Naive B cell (primary cell): ENCODE results near the gene TBPL2. TPM values are rescaled to one million over a fixed set of nuclear protein-coding genes. Genes with fewer than 3 reads are reported as not detected.
"Not testable (repeated sequence)": the region's sequence is repeated elsewhere in the genome, so short reads cannot be mapped to it uniquely, and the experiment has no call there.

Experiments used
- ATAC-seq, 2 donors: fragments of 150-1000 bp; cut with Tn5 transposase; 2 replicates each; pipeline ENCODE4 v1.10.0; 2021; ENCODE audit warnings: low read depth in 2 of 2, mild to moderate bottlenecking in 2 of 2, moderate library complexity in 2 of 2
- DNase-seq: peaks from one replicate; pipeline ENCODE4 v3.0.0; 2022
- H3K27ac Mint-ChIP-seq, 6 donors: one replicate each; pipeline ENCODE4 v1.8.0; 2020 to 2022; ENCODE audit warnings: mild to moderate bottlenecking in 6 of 6, mixed read lengths in 6 of 6, moderate library complexity in 5 of 6, inconsistent platforms in 2 of 6
- H3K27me3 Mint-ChIP-seq, 3 donors: one replicate each; pipeline ENCODE4 v1.8.0; 2021 to 2022; ENCODE audit warnings: mixed read lengths in 3 of 3, mild to moderate bottlenecking in 1 of 3
- H3K36me3 Mint-ChIP-seq, 2 donors: one replicate each; pipeline ENCODE4 v1.8.0; 2020 to 2022; ENCODE audit warnings: mixed read lengths in 2 of 2, inconsistent platforms in 1 of 2, mild to moderate bottlenecking in 1 of 2
- H3K4me1 Mint-ChIP-seq, 3 donors: one replicate each; pipeline ENCODE4 v1.8.0; 2020 to 2022; ENCODE audit warnings: mixed read lengths in 3 of 3, inconsistent platforms in 1 of 3, mild to moderate bottlenecking in 1 of 3, moderate library complexity in 1 of 3
- H3K4me3 Mint-ChIP-seq, 8 donors: one replicate each; pipeline ENCODE4 v1.8.0; 2020 to 2022; ENCODE audit warnings: mild to moderate bottlenecking in 8 of 8, mixed read lengths in 8 of 8, moderate library complexity in 8 of 8, inconsistent platforms in 2 of 8
- H3K9me3 Mint-ChIP-seq, 7 donors: one replicate each; pipeline ENCODE4 v1.8.0; 2020 to 2022; ENCODE audit warnings: mixed read lengths in 7 of 7, mild to moderate bottlenecking in 5 of 7, inconsistent platforms in 2 of 7, moderate library complexity in 1 of 7
- polyA plus RNA-seq, 6 donors: library from polyadenylated mRNA; unstranded; fragments of 300-500 nt; fragmentation: Illumina TruSeq; gene quantifications; one replicate each; pipeline ENCODE4 v1.2.3, GENCODE V29; 2021; ENCODE audit warnings: low read depth in 6 of 6

TBPL2 gene
- polyA plus RNA-seq, 6 donors from 2014 or later, result not detected

DNA sequence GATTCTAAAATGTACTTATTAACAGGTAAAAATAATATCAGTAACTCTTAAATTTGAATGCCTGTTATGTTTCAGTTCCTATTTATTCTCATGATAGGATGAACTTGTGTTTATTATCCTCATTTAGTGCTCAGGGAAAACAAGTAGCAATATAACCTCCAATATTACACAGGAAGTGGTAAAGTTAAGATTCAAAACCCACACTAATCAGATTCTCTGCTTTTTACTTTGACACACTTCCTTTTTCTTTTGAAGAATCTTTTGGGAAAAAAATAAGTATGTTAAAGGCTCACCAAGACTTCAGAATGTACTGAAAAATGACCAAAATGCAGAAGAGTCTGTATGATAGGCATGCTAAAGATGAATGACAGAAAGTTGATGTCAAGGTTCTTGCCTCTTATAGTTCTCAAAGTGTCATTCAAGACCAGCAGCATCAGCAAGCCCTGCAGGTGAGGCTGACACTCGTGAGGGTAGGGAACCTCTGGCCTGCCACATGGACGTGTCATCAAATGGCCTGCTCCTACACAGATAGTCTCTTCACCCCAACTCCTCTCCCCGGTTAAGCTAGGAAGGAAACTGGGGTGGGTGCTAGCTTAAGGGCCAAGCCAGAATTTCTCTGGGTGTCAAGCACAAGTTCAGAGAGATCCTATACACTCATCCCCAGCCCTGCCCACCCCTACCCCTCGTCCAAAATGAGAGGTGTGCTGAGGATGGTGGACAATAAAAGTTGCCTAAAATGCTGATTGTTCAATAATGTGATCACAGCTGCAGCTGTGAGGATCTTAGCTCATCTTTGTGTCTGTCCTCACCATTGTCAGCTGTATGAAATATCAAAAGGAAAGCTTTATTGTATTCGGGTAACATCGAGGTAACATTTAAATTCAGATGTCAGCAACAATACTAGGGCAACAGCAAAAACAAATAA is 6.3 kb downstream of the TBPL2 start:
- Mint-ChIP-seq H3K4me1 (peaks cover 0 to 9% (median 0%) of the 10 kb centered on the region in 3 donors), H3K4me3 (no peak overlapping the region), H3K27me3 (peaks cover 11 to 25% (median 18%) of the 10 kb centered on the region in 3 donors), H3K36me3 (no peaks in the 10 kb centered on the region), H3K27ac (no peak overlapping the region), H3K9me3 (no peaks in the 10 kb centered on the region)
- ATAC-seq, result no peak
- no peak for DNase-seq

DNA sequence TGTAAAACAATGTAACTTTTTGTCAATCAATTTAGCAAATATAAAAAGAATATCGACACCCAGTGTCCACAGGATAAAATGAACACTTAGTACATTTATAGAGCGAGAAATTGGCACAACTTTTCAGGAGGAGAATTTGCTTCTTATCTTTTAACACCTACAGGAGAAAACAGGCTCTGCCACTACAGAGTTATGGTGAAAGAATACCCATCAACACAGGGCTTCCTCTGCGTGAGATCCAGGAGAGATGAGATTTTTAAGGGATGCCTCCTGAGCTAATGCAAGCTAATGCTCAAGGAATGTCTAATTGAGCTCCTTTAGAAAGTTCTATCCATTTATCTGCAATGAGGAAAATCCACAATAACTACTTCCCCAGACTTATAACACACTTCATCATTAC is 7.8 kb downstream of the TBPL2 start:
- Mint-ChIP-seq H3K4me1 (peaks cover 0 to 9% (median 0%) of the 10 kb centered on the region in 3 donors), H3K27ac (no peak overlapping the region), H3K4me3 (no peak overlapping the region), H3K36me3 (no peaks in the 10 kb centered on the region), H3K27me3 (peaks cover under 1 to 15% (median 12%) of the 10 kb centered on the region in 3 donors), H3K9me3 (no peaks in the 10 kb centered on the region)
- DNase-seq, result no peak
- no peak for ATAC-seq

DNA sequence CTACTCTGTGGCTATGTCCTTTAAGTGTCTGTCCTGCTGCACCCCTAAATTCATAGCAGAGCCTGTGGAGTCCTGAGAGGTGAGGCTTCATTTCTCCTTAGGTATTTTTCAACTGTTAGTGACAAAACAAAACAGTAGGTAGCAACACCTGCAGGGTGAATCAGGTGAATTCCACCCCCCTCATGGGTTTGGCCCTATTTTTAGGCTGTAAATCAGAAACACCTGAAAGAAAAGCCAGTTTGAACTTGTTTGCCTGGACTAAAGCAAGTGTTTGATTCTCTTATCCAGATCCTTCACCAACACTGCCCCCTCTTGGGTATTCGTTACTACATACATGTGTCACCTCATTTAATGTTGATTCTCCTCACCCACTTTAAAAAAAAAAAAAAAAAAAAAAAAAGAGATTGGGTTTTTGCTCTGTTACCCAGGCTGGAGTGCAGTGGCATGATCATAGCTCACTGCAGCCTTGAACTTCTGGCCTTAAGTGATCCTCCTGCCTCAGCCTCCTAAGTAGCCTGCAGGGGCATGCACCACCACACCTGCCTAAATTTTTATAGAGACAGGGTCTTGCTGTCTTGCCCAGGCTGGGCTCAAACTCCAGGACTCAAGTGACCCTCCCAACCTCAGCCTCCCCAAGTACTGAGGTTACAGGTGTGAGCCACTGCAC is 10.3 kb downstream of the TBPL2 start:
- Mint-ChIP-seq H3K4me1 (peaks cover 0 to 9% (median 0%) of the 10 kb centered on the region in 3 donors), H3K27ac (no peak overlapping the region), H3K9me3 (no peaks in the 10 kb centered on the region), H3K4me3 (no peak overlapping the region), H3K36me3 (no peaks in the 10 kb centered on the region), H3K27me3 (no peaks in the 10 kb centered on the region)
- ATAC-seq (peak; percentile 71 to 78), DNase-seq (peak; percentile 31)

DNA sequence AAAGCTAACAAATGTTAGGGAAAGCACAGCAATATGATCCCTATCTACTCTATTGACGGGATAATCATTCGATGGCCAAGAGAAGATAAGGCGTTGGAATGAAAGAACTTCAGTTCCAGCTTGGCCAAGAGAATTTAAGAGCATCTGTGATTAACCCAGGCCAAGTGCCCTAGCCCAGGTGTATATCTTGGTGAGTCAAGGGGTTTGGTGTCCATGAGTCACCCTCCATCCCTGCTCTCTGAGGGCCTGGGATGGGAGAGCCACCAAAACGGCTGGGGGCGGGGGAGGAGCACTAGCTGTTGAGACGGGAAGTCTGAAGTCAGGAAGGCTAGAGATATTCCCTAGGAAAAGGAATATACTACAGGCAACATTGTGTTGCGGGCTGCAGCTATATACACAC is 13.0 kb downstream of the TBPL2 start:
- H3K9me3 Mint-ChIP-seq, result no peaks in the 10 kb centered on the region
- DNase-seq (no peak), ATAC-seq (no peak)
- no peaks in the 10 kb centered on the region for H3K27me3 Mint-ChIP-seq
- no peaks in the 10 kb centered on the region for H3K4me1 Mint-ChIP-seq
- H3K4me3 Mint-ChIP-seq, result peak overlapping the region in 1 of 8 donors; percentile 29
- peak overlapping the region in 2 of 6 donors; percentile 39 to 93 for H3K27ac Mint-ChIP-seq
- H3K36me3 Mint-ChIP-seq, result no peaks in the 10 kb centered on the region

DNA sequence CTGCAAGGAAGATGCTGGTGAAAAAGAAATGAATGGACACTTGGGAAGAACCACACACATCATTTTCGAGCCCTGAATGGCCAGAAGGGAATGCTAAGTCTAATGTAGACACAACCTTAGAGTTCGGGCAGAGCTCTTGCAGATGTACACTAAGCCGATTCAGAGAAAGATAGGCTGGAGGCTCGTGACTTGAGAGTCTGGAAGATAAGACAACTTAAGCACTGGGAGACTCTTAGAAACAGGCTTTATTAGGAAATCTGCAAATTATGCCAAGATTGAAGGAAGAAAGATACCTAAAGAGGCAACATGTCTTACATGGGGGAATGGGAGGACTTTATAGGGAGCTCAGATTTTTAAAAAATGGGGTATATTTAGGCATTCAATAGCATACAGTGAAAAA is 13.5 kb downstream of the TBPL2 start:
- no peak for DNase-seq
- H3K27ac Mint-ChIP-seq, result no peak overlapping the region

DNA sequence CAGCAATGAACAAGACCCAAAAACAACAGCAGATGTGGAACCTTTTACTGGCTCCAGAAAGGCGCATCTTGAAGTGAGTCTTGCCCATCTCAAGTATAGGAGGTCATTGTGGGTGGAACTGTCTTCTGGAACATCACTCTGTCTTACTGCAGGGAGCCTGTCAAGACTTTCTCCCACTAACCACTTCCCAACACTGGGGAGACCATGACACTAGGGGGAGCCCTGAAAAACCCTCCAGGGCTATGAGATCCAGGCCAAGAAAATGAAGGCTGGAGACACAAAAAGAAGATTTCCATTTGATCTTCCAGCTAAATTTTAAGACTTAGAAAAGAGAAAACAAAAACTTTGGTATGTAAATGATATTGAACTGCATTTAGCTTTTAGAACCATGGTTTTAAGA is 15.3 kb downstream of the TBPL2 start:
- Mint-ChIP-seq H3K27ac (no peak overlapping the region), H3K36me3 (no peaks in the 10 kb centered on the region), H3K4me3 (no peak overlapping the region), H3K4me1 (no peaks in the 10 kb centered on the region), H3K27me3 (no peaks in the 10 kb centered on the region), H3K9me3 (no peaks in the 10 kb centered on the region)
- ATAC-seq (no peak), DNase-seq (no peak)

More for the DNA sequence above, 13.5 kb downstream of the TBPL2 start:
- ATAC-seq, result no peak
- H3K4me3 Mint-ChIP-seq, result no peak overlapping the region
- H3K36me3 Mint-ChIP-seq, result no peaks in the 10 kb centered on the region
- no peaks in the 10 kb centered on the region for H3K4me1 Mint-ChIP-seq
- H3K27me3 Mint-ChIP-seq, result no peaks in the 10 kb centered on the region
- H3K9me3 Mint-ChIP-seq, result no peaks in the 10 kb centered on the region

DNA sequence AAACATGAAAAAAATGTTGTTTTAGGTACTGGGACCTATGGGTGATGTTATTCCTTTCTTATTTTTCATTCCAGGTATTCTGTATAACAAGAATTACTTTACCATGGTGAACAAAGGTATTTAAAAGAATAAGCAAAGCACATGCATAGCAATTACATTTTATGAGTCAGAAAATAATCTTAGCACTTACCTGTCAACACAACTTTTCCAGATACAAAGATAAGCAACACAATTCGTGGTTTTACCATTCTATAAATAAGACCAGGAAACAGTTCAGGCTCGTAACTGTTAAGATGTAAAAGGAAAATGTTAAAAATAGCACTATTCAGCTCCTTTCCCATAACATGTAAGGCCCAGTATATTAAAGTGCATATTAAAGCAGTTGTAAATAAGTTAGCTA is 16.4 kb downstream of the TBPL2 start:
- DNase-seq (no peak), ATAC-seq (no peak)
- H3K9me3 Mint-ChIP-seq, result no peaks in the 10 kb centered on the region
- peak overlapping the region in 1 of 6 donors; percentile 33 for H3K27ac Mint-ChIP-seq
- H3K36me3 Mint-ChIP-seq, result no peaks in the 10 kb centered on the region
- no peak overlapping the region for H3K4me3 Mint-ChIP-seq
- no peaks in the 10 kb centered on the region for H3K27me3 Mint-ChIP-seq
- no peaks in the 10 kb centered on the region for H3K4me1 Mint-ChIP-seq

DNA sequence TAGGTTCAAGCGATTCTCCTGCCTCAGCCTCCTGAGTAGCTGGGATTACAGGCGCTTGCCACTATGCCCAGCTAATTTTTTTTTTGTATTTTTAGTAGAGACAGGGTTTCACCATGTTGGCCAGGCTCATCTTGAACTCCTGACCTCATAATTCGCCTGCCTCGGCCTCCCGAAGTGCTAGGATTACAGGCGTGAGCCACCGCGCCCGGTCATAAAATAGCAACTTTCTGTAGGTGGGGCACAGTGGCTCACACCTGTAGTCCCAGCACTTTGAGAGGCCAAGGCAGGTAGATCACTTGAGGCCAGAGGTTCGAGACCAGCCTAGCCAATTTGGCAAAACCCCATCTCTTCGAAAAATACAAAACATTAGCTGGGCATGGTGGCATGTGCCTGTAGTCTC is 18.1 kb downstream of the TBPL2 start:
- H3K27ac Mint-ChIP-seq, H3K36me3 Mint-ChIP-seq, DNase-seq, ATAC-seq, H3K9me3 Mint-ChIP-seq, H3K4me3 Mint-ChIP-seq, H3K4me1 Mint-ChIP-seq, H3K27me3 Mint-ChIP-seq: not testable (repeated sequence)

DNA sequence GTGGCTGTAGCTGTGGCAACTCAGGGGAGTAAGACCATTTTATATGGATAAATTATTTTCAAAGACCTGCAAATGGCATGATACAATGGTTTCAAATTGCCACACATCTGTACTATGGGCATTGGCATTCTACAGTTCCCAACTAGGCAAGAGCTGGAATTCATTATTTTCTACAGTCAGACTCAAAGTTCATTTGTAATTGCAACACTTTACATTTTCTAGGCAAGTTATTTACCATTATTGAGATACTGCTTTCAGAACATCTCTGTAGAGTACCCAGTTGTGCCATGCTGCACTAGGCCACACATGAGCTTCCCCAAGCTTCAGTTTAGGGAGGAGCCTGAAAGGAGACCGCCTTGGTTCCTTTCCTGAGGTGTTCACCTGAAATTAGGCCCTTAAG is 20.8 kb downstream of the TBPL2 start:
- no peak overlapping the region for H3K27ac Mint-ChIP-seq
- no peak overlapping the region for H3K4me3 Mint-ChIP-seq
- ATAC-seq, result no peak
- no peaks in the 10 kb centered on the region for H3K9me3 Mint-ChIP-seq
- no peaks in the 10 kb centered on the region for H3K36me3 Mint-ChIP-seq
- no peaks in the 10 kb centered on the region for H3K4me1 Mint-ChIP-seq
- DNase-seq, result no peak
- peaks cover 0 to 14% (median 5%) of the 10 kb centered on the region in 3 donors for H3K27me3 Mint-ChIP-seq

DNA sequence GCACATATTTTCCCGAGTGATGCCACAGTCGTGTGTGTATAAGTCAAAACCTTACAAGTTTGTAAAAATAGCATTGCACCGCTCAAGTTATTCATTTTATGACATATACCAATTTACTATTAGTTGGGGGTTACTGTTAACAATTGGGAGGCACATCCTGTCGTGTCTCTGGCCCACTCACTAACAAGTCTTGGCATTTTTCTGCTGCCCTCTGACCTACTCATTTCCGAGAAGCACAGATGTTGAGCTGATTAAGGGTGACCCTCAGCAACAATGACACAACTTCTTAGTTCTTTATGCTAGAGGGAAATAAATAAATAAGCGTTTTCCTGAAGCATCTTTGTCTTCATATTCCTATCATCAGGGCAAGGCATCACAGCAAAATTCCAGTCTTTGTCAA is 22.0 kb downstream of the TBPL2 start:
- H3K36me3 Mint-ChIP-seq, result no peaks in the 10 kb centered on the region
- H3K4me3 Mint-ChIP-seq, result no peak overlapping the region
- H3K27me3 Mint-ChIP-seq, result peaks cover 0 to 14% (median 5%) of the 10 kb centered on the region in 3 donors
- no peaks in the 10 kb centered on the region for H3K4me1 Mint-ChIP-seq
- H3K9me3 Mint-ChIP-seq, result no peaks in the 10 kb centered on the region
- no peak for ATAC-seq
- no peak overlapping the region for H3K27ac Mint-ChIP-seq
- no peak for DNase-seq

DNA sequence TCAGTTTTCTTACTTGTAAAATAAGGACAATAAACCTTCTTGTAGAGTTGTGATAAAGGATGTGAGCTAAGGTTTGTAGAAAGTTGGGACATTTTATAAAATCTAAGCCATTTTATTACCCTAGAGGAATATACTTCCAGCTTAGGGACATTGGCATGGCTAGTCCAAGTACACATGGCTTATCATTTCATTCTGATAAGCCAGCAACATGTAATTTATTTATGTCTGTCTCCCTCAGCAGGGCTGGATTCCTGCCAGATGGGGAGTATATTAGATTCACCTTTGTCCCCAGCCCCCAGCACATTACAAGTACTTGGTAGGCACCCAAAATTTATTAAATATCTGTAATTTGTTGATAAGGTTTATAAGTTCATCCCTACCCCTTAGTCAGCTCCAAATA is 22.5 kb downstream of the TBPL2 start:
- ATAC-seq, result no peak
- Mint-ChIP-seq H3K4me1 (no peaks in the 10 kb centered on the region), H3K36me3 (no peaks in the 10 kb centered on the region), H3K9me3 (no peaks in the 10 kb centered on the region), H3K27me3 (peaks cover 0 to 14% (median 5%) of the 10 kb centered on the region in 3 donors), H3K4me3 (no peak overlapping the region), H3K27ac (no peak overlapping the region)
- DNase-seq, result no peak

DNA sequence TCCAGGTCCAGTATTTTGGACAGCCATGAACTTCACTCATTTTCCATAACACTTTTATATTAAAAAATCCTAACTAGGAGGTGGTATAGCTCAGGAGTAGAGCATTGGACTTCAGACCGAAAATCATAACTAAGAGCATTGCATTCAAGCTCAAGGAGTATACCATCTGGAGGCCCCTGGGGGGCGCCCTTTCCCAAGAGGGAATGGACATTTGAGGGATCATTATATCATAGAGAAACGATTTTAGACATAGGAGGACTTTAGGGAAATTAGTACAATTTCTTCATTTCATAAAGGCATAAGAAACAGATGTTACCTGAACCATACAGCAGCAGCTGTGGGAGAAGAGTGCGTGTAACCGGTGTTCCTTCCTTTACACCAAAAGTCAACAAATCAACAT is 23.6 kb downstream of the TBPL2 start:
- H3K4me1 Mint-ChIP-seq, result peaks cover 0 to 7% (median 4%) of the 10 kb centered on the region in 3 donors
- peaks cover 0 to 14% (median 5%) of the 10 kb centered on the region in 3 donors for H3K27me3 Mint-ChIP-seq
- no peaks in the 10 kb centered on the region for H3K9me3 Mint-ChIP-seq
- ATAC-seq (no peak), DNase-seq (no peak)
- H3K27ac Mint-ChIP-seq, result no peak overlapping the region
- H3K4me3 Mint-ChIP-seq, result no peak overlapping the region
- H3K36me3 Mint-ChIP-seq, result no peaks in the 10 kb centered on the region

DNA sequence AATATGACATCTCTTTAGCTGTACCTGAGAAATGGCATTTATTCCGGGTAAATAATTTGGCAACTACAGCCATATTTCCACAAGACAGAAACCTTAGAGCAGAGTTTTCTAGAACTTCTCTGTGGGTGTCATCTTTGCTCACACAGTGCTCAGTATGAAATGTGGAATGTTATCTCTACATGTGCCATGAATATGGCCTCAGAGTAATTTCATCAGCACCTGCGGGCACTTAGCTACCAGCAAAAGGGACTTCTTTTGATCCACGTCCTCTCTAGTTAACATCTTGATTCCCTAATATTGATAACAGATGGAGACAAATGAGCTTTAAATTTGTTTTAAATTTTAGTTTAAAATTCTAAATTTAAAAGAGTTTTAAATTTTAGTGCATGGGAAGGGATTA is 25.9 kb downstream of the TBPL2 start:
- H3K9me3 Mint-ChIP-seq, result no peaks in the 10 kb centered on the region
- H3K4me3 Mint-ChIP-seq, result no peak overlapping the region
- ATAC-seq (no peak), DNase-seq (no peak)
- no peaks in the 10 kb centered on the region for H3K36me3 Mint-ChIP-seq
- no peak overlapping the region for H3K27ac Mint-ChIP-seq
- H3K27me3 Mint-ChIP-seq, result peaks cover 0 to 14% (median 5%) of the 10 kb centered on the region in 3 donors
- H3K4me1 Mint-ChIP-seq, result peaks cover 5 to 25% (median 24%) of the 10 kb centered on the region in 3 donors

DNA sequence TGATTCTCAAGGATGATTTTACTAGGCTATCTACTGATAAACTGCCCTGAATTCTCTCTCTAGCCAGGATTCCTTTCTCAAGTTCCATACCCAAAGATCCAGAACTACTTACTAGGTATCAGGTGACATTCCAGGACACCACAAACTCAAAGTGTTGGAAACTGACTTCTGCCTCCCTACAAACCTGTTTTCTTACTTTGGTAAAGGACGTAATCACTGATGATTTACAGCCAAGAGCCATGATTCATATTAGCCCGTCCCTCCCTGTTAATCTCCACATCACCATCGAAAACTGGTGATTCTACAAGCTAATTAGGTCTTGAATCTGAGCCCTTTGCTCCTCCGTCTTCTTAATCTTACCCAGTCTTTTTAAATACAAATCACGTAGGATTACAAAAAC is 27.7 kb downstream of the TBPL2 start:
- H3K27me3 Mint-ChIP-seq, result peaks cover 0 to 14% (median 5%) of the 10 kb centered on the region in 3 donors
- H3K4me3 Mint-ChIP-seq, result peak overlapping the region; percentile 64 to 96 (median 90)
- H3K9me3 Mint-ChIP-seq, result no peaks in the 10 kb centered on the region
- DNase-seq (no peak), ATAC-seq (no peak)
- peaks cover 16 to 41% (median 36%) of the 10 kb centered on the region in 3 donors for H3K4me1 Mint-ChIP-seq
- H3K36me3 Mint-ChIP-seq, result no peaks in the 10 kb centered on the region
- no peak overlapping the region for H3K27ac Mint-ChIP-seq
